ENCODE measurements around the gene TLE5. TPM values are rescaled to one million over a fixed set of nuclear protein-coding genes. Genes with fewer than 3 reads are reported as not detected.
"Not testable (repeated sequence)": the region's sequence is repeated elsewhere in the genome, so short reads cannot be mapped to it uniquely, and the experiment has no call there.

TLE5 gene
- total RNA-seq, 4 donors from 2014 or later, result 449 to 1,111 (median 479) TPM

- WGBS, 2 donors, result 32 to 45% methylated on average over 20 to 24 of the region's 25 CpGs
- TF ChIP-seq, protein P1, sequence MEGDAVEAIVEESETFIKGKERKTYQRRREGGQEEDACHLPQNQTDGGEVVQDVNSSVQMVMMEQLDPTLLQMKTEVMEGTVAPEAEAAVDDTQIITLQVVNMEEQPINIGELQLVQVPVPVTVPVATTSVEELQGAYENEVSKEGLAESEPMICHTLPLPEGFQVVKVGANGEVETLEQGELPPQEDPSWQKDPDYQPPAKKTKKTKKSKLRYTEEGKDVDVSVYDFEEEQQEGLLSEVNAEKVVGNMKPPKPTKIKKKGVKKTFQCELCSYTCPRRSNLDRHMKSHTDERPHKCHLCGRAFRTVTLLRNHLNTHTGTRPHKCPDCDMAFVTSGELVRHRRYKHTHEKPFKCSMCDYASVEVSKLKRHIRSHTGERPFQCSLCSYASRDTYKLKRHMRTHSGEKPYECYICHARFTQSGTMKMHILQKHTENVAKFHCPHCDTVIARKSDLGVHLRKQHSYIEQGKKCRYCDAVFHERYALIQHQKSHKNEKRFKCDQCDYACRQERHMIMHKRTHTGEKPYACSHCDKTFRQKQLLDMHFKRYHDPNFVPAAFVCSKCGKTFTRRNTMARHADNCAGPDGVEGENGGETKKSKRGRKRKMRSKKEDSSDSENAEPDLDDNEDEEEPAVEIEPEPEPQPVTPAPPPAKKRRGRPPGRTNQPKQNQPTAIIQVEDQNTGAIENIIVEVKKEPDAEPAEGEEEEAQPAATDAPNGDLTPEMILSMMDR (IDR thresholded peaks at IDR 0.05), result no peak
- TF ChIP-seq EP300 (IDR thresholded peaks at IDR 0.05), result no peak
- TF ChIP-seq POLR2A (IDR thresholded peaks at IDR 0.05), result no peak
- DNase-seq (ENCODE audit: low spot score in 2 of 2), result no peak
- Histone ChIP-seq H3K36me3 (no peaks in the 10 kb centered on the region), H3K9me3 (no peaks in the 10 kb centered on the region), H3K4me1 (peaks cover 0 to 69% (median 54%) of the 10 kb centered on the region in 4 donors), H3K27me3 (no peaks in the 10 kb centered on the region), H3K27ac (peak overlapping the region; percentile 62 to 88 (median 87)), H3K4me3 (peak overlapping the region; percentile 88 to 99 (median 92))
Measured at GRCh38 chr19:3096267-3096901, 34.1 kb upstream of the TLE5 start.

GRCh38 chr19:3095441-3096191 is 33.3 kb upstream of the TLE5 start:
- WGBS, 2 donors, result 7 to 12% methylated on average over 11 to 27 of the region's 31 CpGs
- DNase-seq (ENCODE audit: low spot score in 2 of 2), result no peak
- H3K9me3 ChIP-seq, result no peaks in the 10 kb centered on the region
- H3K4me3 ChIP-seq, result peak overlapping the region; percentile 88 to 99 (median 92)
- H3K27ac ChIP-seq, result peak overlapping the region; percentile 62 to 88 (median 87)
- no peaks in the 10 kb centered on the region for H3K36me3 ChIP-seq
- no peaks in the 10 kb centered on the region for H3K27me3 ChIP-seq
- H3K4me1 ChIP-seq, result peaks cover 0 to 61% (median 50%) of the 10 kb centered on the region in 4 donors
- no peak for TF ChIP-seq EP300 (IDR thresholded peaks at IDR 0.05)
- TF ChIP-seq, protein P1 (IDR thresholded peaks at IDR 0.05), result no peak
- TF ChIP-seq POLR2A (IDR thresholded peaks at IDR 0.05), result peak in 1 of 2 donors; percentile 19

DNA sequence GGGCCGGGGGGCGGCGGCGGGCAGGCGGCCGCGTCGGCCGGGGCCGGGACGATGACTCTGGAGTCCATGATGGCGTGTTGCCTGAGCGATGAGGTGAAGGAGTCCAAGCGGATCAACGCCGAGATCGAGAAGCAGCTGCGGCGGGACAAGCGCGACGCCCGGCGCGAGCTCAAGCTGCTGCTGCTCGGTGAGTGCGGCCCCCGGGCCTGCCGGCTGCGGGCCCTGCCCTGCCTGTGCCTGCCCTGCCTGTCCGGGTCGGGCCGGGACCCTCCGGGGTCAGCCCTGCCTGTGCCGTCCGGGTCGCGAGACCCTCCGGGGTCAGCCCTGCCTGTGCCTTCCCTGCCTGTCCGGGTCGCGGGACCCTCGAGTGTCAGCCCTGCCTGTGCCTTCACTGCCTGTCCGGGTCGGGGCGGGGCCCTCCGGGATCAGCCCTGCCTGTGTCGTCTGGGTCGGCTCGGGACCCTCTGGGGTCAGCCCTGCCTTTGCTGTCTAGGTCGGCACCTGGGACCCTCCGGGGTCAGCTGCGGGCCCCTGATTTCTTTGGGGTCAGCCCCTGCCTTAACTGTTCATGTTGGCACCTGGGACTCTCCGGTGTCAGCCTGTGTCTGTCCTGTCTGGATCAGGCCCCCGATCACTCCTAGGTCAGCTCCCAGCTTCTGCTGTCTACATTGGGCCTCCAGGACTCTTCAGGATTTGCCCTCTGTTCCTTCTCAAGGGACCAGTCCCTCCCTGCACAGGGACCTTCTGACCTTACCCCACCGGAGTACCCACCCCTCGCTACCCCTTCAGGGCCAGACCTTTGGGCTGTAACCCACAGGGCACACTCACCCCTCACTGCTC is 32.5 kb upstream of the TLE5 start:
- peak overlapping the region; percentile 88 to 99 (median 92) for H3K4me3 ChIP-seq
- WGBS, 2 donors, result 0 to 4% methylated on average over 16 to 20 of the region's 57 CpGs
- no peaks in the 10 kb centered on the region for H3K36me3 ChIP-seq
- H3K9me3 ChIP-seq, result no peaks in the 10 kb centered on the region
- H3K4me1 ChIP-seq, result peaks cover 0 to 53% (median 48%) of the 10 kb centered on the region in 4 donors
- no peaks in the 10 kb centered on the region for H3K27me3 ChIP-seq
- peak overlapping the region; percentile 62 to 87 (median 86) for H3K27ac ChIP-seq
- no peak for DNase-seq (ENCODE audit: low spot score in 2 of 2)
- TF ChIP-seq, protein P1 (IDR thresholded peaks at IDR 0.05), result no peak

GRCh38 chr19:3089299-3089855 is 27.1 kb upstream of the TLE5 start:
- not testable (repeated sequence) for H3K4me3 ChIP-seq; H3K9me3 ChIP-seq; H3K27ac ChIP-seq; H3K36me3 ChIP-seq; DNase-seq (ENCODE audit: low spot score in 2 of 2); H3K27me3 ChIP-seq; H3K4me1 ChIP-seq
- WGBS, 2 donors, result 74 to 81% methylated on average over 7 of the region's 7 CpGs

DNA sequence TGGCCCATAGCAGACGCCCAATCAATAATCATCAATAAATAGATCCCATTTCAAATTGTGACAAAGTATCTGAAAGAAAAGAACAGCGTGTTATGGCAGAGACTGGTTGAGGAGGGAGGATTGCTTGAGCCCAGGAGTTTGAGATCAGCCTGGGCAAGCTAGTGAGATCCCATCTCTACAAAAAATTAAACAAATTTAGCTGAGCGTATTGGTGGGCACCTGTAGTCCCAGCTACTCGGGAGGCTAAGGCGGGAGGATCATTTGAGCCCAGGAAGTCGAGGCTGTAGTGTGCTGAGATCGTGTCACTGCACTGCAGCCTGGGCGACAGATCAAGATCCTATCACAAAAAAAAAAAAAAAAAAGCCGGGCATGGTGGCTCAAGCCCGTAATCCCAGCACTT is 25.5 kb upstream of the TLE5 start:
- H3K27ac ChIP-seq, result no peak overlapping the region
- no peaks in the 10 kb centered on the region for H3K27me3 ChIP-seq
- H3K4me3 ChIP-seq, result no peak overlapping the region
- H3K4me1 ChIP-seq, result no peaks in the 10 kb centered on the region
- 83 to 91% methylated on average over 9 to 10 of the region's 10 CpGs for WGBS, 2 donors
- TF ChIP-seq, protein P1 (IDR thresholded peaks at IDR 0.05), result no peak
- TF ChIP-seq POLR2A (IDR thresholded peaks at IDR 0.05), result no peak
- no peak for TF ChIP-seq EP300 (IDR thresholded peaks at IDR 0.05)
- no peak for DNase-seq (ENCODE audit: low spot score in 2 of 2)
- H3K9me3 ChIP-seq, result no peaks in the 10 kb centered on the region
- H3K36me3 ChIP-seq, result no peaks in the 10 kb centered on the region

Data from tibial nerve (tissue), 4 donors.